K562 (cell line): Measurements from ENCODE around the gene C1orf105. TPM values are rescaled to one million over a fixed set of nuclear protein-coding genes. Genes with fewer than 3 reads are reported as not detected.

Experiments
- ATAC-seq: fragments of 200-7000 bp; cut with Tn5 transposase; 3 replicates; pipeline ENCODE4 v1.9.1; 2020; ENCODE audit warnings: moderate library complexity
- BruUV-seq: library from RNA; stranded (reverse); fragments of 400-500 nt; replicated peaks from 2 replicates; lab custom pipeline; 2021; lab: Mats Ljungman, UMichigan
- CTCF ChIA-PET: fragments of 300-600 bp; formaldehyde crosslinking; extraction: SDS; loops from one replicate; lab custom pipeline; 2021; ENCODE audit warnings: low intra/inter-chr PET ratio; lab: Yijun Ruan, JAX
- POLR2A ChIA-PET: fragments of 300-600, 350-650 bp; sonication (Branson Sonifier 250); formaldehyde crosslinking; extraction: SDS; loops from one replicate; lab custom pipeline; 2021; ENCODE audit warnings: antibody characterized with exemption, inconsistent platforms; lab: Yijun Ruan, JAX
- DNase-seq, 4 experiments: peaks; one replicate each; pipeline versions ENCODE4 v3.0.0 to v3.0.0-alpha.2; 2011 to 2018; ENCODE audit warnings: low spot score in 3 of 4, mixed read lengths in 3 of 4; ENCODE audit errors: extremely low read depth in 1 of 4
- FAIRE-seq: peaks from 2 replicates; lab custom pipeline; 2011; peaks lifted over from hg19 to GRCh38; lab: Jason Lieb, UNC
- H2AFZ ChIP-seq: 2 replicates; pipeline ENCODE4 v1.6.0; 2011; ENCODE audit warnings: low read depth, low read length, control low read depth, inconsistent platforms
- H3K27ac ChIP-seq: fragments of 200-600 bp; 3 replicates; pipeline ENCODE4 v1.8.0; 2011; ENCODE audit warnings: low read depth, mild to moderate bottlenecking, control low read depth, inconsistent platforms, low read length, moderate library complexity, mixed read lengths; ENCODE audit errors: extremely low read depth
- H3K27me3 ChIP-seq, 2 experiments: fragments of 300-600 bp in 1 of 2; 2 replicates in 1 of 2; 3 replicates in 1 of 2; pipeline versions ENCODE4 v1.6.0 to v1.8.0; 2011; ENCODE audit warnings: inconsistent platforms in 2 of 2, low read length in 2 of 2, mild to moderate bottlenecking in 1 of 2, mixed read lengths in 1 of 2, moderate library complexity in 1 of 2; ENCODE audit not compliant: control insufficient read depth in 2 of 2, insufficient read depth in 2 of 2
- H3K36me3 ChIP-seq: fragments of 300-600 bp; 3 replicates; pipeline ENCODE4 v1.8.0; 2011; ENCODE audit warnings: mild to moderate bottlenecking, low read length, inconsistent platforms; ENCODE audit not compliant: control insufficient read depth, insufficient read depth
- H3K4me1 ChIP-seq, 2 experiments: fragments of 200-600 bp in 1 of 2; replicated peaks in 1 of 2; 2 replicates in 1 of 2; 3 replicates in 1 of 2; pipeline versions ENCODE4 v1.5.1 to v1.8.0; 2011; ENCODE audit warnings: inconsistent platforms in 2 of 2, low read length in 2 of 2, mild to moderate bottlenecking in 1 of 2, mixed read lengths in 1 of 2, moderate library complexity in 1 of 2; ENCODE audit not compliant: control insufficient read depth in 2 of 2, insufficient read depth in 2 of 2
- H3K4me2 ChIP-seq: 2 replicates; pipeline ENCODE4 v1.6.1; 2011; ENCODE audit warnings: low read length, control low read depth, inconsistent platforms, mixed read lengths; ENCODE audit not compliant: insufficient read depth
- H3K4me3 ChIP-seq: fragments of 200-600 bp; sonication (generic), shearing (Covaris generic); 2 replicates; pipeline ENCODE4 v1.5.1; 2016; ENCODE audit warnings: control low read depth, inconsistent platforms
- H3K79me2 ChIP-seq: fragments of 200-600 bp; 3 replicates; pipeline ENCODE4 v1.8.0; 2011; ENCODE audit warnings: low read length, inconsistent platforms; ENCODE audit not compliant: control insufficient read depth, insufficient read depth
- H3K9ac ChIP-seq, 2 experiments: 2 replicates each; pipeline versions ENCODE4 v1.6.0 to v1.6.1; 2011; ENCODE audit warnings: low read depth in 2 of 2, low read length in 2 of 2, control low read depth in 1 of 2, inconsistent platforms in 1 of 2, mild to moderate bottlenecking in 1 of 2, mixed read lengths in 1 of 2; ENCODE audit not compliant: insufficient read depth in 1 of 2
- H3K9me1 ChIP-seq: one replicate; pipeline ENCODE4 v1.6.0; 2011; ENCODE audit warnings: inconsistent platforms, mild to moderate bottlenecking, low read length, moderate library complexity; ENCODE audit not compliant: control insufficient read depth, insufficient read depth
- H3K9me3 ChIP-seq: replicated peaks from 2 replicates; pipeline ENCODE4 v1.5.1; 2011; ENCODE audit warnings: low read depth, low read length, inconsistent platforms; ENCODE audit not compliant: control insufficient read depth, insufficient read depth
- H4K20me1 ChIP-seq: replicated peaks from 2 replicates; pipeline ENCODE4 v1.6.1; 2011; ENCODE audit warnings: low read length, inconsistent platforms, mixed read lengths; ENCODE audit not compliant: control insufficient read depth, insufficient read depth
- CBFA2T3 ChIP-seq: fragments of 450-650 bp; IDR thresholded peaks from 2 replicates; pipeline ENCODE4 v1.6.1; 2017
- HDAC2 ChIP-seq: fragments of 450-650 bp; IDR thresholded peaks from 2 replicates; pipeline ENCODE4 v1.6.1; 2016; ENCODE audit warnings: mild to moderate bottlenecking
- MECOM ChIP-seq: fragments of 250-450 bp; sonication (Bioruptor Pico); IDR thresholded peaks from 2 replicates; pipeline ENCODE4 v1.8.0; 2022; ENCODE audit warnings: inconsistent platforms
- NFIX ChIP-seq: fragments of 250-450 bp; sonication (Bioruptor Pico); IDR thresholded peaks from 2 replicates; pipeline ENCODE4 v1.4.0; 2020; ENCODE audit warnings: low read depth, mild to moderate bottlenecking, moderate library complexity
- POLR3G ChIP-seq: IDR thresholded peaks from 2 replicates; pipeline ENCODE4 v1.6.1; 2011; ENCODE audit not compliant: insufficient read length, insufficient replicate concordance; ENCODE audit errors: extremely low read depth
- ZKSCAN3 ChIP-seq: fragments of 250-450 bp; sonication (Bioruptor Pico); IDR thresholded peaks from 2 replicates; pipeline ENCODE4 v1.4.0; 2020
- ZNF518B ChIP-seq: fragments of 250-450 bp; sonication (Bioruptor Pico); IDR thresholded peaks from 2 replicates; pipeline ENCODE4 v1.5.0; 2021; ENCODE audit warnings: mild to moderate bottlenecking, moderate library complexity
- WGBS: fragments of 100-300 bp; shearing (Covaris generic); methylation state at CpG from one replicate; pipeline ENCODE4 v1.1.6; 2016; ENCODE audit warnings: low coverage, mixed read lengths; ENCODE audit not compliant: insufficient coverage; ENCODE audit errors: missing lambda C conversion rate; 5-methylcytosine and 5-hydroxymethylcytosine counted together
- in situ Hi-C: fragments of 300-500 bp; cut with MboI; formaldehyde crosslinking; loops from 4 replicates; pipeline ENCODE4 v1.15.0; 2018; ENCODE audit warnings: inconsistent platforms, mixed read lengths
- intact Hi-C: fragments of 100-400 bp; cut with micrococcal nuclease; formaldehyde crosslinking; loops from 2 replicates; pipeline ENCODE4 v1.14.2; 2022
- polyA plus RNA-seq, 8 experiments: library from polyadenylated mRNA; depleted of rRNA in 4 of 8; stranded (reverse) in 5 of 8; unstranded in 3 of 8; fragments of >200 nt; fragmentation: Nextera tagmentation in 2 of 8; fragmentation: Illumina TruSeq in 1 of 8; extraction: Ambion mirVana in 2 of 8; extraction: Trizol in 1 of 8; gene quantifications; 2 replicates each; pipeline versions ENCODE4 v1.2.1 to v1.2.3, GENCODE V29; 2011 to 2014; ENCODE audit warnings: inconsistent platforms in 1 of 8, missing spikeins in 1 of 8
- total RNA-seq, 7 experiments: library from RNA; depleted of rRNA in 6 of 7; stranded (reverse); fragments of >200 nt in 6 of 7; fragmentation: Illumina TruSeq in 2 of 7; extraction: Trizol in 2 of 7; gene quantifications; 2 replicates each; pipeline versions ENCODE4 v1.2.1 to v1.2.3, GENCODE V29; 2011 to 2021; ENCODE audit warnings: low replicate concordance in 1 of 7
- TF ChIP-seq, protein P1 (sequence below): fragments of 450-650 bp; formaldehyde crosslinking; IDR thresholded peaks from 2 replicates; pipeline ENCODE4 v1.4.0; 2020; ENCODE audit warnings: mild to moderate bottlenecking, moderate library complexity
- TF ChIP-seq, protein P2 (sequence below): fragments of 450-650 bp; IDR thresholded peaks from 2 replicates; pipeline ENCODE4 v1.6.1; 2018; ENCODE audit not compliant: partially characterized antibody

The C1orf105 gene
- total and polyA plus RNA-seq, 9 of the 15 experiments (the other 6 are each of a cell fraction or from before 2014, with no cell fraction given): 0.08 TPM; not detected in 8

DNA sequence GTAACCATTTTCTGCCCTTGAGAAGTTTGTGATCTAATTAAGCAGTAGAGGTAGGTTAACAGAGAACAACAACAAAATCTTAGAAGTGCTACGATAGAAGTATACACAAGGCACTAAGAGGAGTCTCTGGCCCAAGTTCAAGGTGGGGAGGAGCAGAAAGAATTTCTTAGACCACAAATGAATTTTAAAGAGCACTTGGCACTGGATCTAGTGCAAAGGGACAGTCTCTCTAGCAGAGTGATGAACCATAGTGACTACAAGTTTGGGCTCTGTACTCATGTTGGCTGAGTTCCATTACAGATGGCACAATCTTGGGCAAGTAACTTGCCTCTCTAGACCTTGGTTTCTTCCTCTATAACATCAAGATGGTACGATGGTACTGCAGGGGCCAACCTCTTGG lies 56.7 kb downstream of the C1orf105 start:
- no peak overlapping the region for H3K4me2 ChIP-seq
- BruUV-seq: no TSS peak
- DNase-seq (no peak), FAIRE-seq (no peak), ATAC-seq (no peak)
- H2AFZ ChIP-seq: no peak overlapping the region; the same call in 1 of the 2 replicates
- H3K4me1 ChIP-seq: peaks cover 6 to 10% of the 10 kb centered on the region in 2 experiments; a peak in 3 of 5 replicates
- no peaks in the 10 kb centered on the region for H3K27me3 ChIP-seq
- no peaks in the 10 kb centered on the region for H3K9me1 ChIP-seq
- ChIA-PET CTCF (no interaction called here), POLR2A (interaction anchor here (0.9 kb wide), 1 partner anchor 10 kb away, joined by 3 read pairs; no protein-coding TSS in a partner anchor)
- WGBS: 12% methylated on average over 2 of the region's 2 CpGs
- H3K79me2 ChIP-seq: no peaks in the 10 kb centered on the region
- in situ Hi-C loops (no loop called here), intact Hi-C loops (no loop called here)
- no peaks in the 10 kb centered on the region for H3K9me3 ChIP-seq
- H3K9ac ChIP-seq: no peak overlapping the region
- H4K20me1 ChIP-seq: no peaks in the 10 kb centered on the region
- no peaks in the 10 kb centered on the region for H3K36me3 ChIP-seq
- no peak overlapping the region for H3K27ac ChIP-seq
- no peak overlapping the region for H3K4me3 ChIP-seq
- TF ChIP-seq ZNF518B: no peak
- TF ChIP-seq, protein P1, sequence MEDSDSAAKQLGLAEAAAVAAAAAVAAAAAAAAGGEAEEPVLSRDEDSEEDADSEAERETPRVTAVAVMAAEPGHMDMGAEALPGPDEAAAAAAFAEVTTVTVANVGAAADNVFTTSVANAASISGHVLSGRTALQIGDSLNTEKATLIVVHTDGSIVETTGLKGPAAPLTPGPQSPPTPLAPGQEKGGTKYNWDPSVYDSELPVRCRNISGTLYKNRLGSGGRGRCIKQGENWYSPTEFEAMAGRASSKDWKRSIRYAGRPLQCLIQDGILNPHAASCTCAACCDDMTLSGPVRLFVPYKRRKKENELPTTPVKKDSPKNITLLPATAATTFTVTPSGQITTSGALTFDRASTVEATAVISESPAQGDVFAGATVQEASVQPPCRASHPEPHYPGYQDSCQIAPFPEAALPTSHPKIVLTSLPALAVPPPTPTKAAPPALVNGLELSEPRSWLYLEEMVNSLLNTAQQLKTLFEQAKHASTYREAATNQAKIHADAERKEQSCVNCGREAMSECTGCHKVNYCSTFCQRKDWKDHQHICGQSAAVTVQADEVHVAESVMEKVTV (CRISPR knock-in tag): no peak
- TF ChIP-seq HDAC2: no peak
- TF ChIP-seq, protein P2, sequence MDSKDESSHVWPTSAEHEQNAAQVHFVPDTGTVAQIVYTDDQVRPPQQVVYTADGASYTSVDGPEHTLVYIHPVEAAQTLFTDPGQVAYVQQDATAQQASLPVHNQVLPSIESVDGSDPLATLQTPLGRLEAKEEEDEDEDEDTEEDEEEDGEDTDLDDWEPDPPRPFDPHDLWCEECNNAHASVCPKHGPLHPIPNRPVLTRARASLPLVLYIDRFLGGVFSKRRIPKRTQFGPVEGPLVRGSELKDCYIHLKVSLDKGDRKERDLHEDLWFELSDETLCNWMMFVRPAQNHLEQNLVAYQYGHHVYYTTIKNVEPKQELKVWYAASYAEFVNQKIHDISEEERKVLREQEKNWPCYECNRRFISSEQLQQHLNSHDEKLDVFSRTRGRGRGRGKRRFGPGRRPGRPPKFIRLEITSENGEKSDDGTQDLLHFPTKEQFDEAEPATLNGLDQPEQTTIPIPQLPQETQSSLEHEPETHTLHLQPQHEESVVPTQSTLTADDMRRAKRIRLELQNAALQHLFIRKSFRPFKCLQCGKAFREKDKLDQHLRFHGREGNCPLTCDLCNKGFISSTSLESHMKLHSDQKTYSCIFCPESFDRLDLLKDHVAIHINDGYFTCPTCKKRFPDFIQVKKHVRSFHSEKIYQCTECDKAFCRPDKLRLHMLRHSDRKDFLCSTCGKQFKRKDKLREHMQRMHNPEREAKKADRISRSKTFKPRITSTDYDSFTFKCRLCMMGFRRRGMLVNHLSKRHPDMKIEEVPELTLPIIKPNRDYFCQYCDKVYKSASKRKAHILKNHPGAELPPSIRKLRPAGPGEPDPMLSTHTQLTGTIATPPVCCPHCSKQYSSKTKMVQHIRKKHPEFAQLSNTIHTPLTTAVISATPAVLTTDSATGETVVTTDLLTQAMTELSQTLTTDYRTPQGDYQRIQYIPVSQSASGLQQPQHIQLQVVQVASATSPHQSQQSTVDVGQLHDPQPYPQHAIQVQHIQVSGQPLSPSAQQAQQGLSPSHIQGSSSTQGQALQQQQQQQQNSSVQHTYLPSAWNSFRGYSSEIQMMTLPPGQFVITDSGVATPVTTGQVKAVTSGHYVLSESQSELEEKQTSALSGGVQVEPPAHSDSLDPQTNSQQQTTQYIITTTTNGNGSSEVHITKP: no peak
- TF ChIP-seq MECOM (CRISPR knock-in tag): no peak
- TF ChIP-seq POLR3G: no peak
- no peak for TF ChIP-seq CBFA2T3
- TF ChIP-seq NFIX (CRISPR knock-in tag): no peak
- no peak for TF ChIP-seq ZKSCAN3
